22Rv1 (cell line): ENCODE results near the gene NUP160.

Experiments used
- CTCF ChIP-seq: fragments of 450-650 bp; IDR thresholded peaks from 2 replicates; pipeline ENCODE4 v1.5.1; 2017; ENCODE audit warnings: mild to moderate bottlenecking
- ZFX ChIP-seq: fragments of 450-650 bp; IDR thresholded peaks from 2 replicates; pipeline ENCODE4 v1.6.1; 2017; ENCODE audit warnings: antibody characterized with exemption, borderline replicate concordance

GRCh38 chr11:47863898-47864430 is 15.8 kb upstream of the NUP160 start:
- TF ChIP-seq CTCF (no peak), ZFX (no peak)
